Urinary bladder (tissue), 4 donors: ENCODE measurements around the gene ISG15. TPM values are rescaled to one million over a fixed set of nuclear protein-coding genes. Genes with fewer than 3 reads are reported as not detected.
A peak's percentile ranks its signal among the peaks of the same experiment; 100 is the strongest.
"Not testable (repeated sequence)": the region's sequence is repeated elsewhere in the genome, so short reads cannot be mapped to it uniquely, and the experiment has no call there.

ENCODE experiments used
- DNase-seq: peaks from one replicate; pipeline ENCODE4 v3.0.0-alpha.2; 2015; ENCODE audit errors: extremely low spot score
- H3K27ac ChIP-seq: one replicate; pipeline ENCODE4 v1.5.1; 2013; ENCODE audit warnings: low read depth, mild to moderate bottlenecking, moderate library complexity
- H3K36me3 ChIP-seq: one replicate; pipeline ENCODE4 v1.6.1; 2013; ENCODE audit warnings: mild to moderate bottlenecking, moderate library complexity; ENCODE audit not compliant: insufficient read depth
- H3K4me1 ChIP-seq: one replicate; pipeline ENCODE4 v1.6.1; 2013; ENCODE audit warnings: mild to moderate bottlenecking, moderate library complexity; ENCODE audit not compliant: insufficient read depth
- H3K4me3 ChIP-seq: one replicate; pipeline ENCODE4 v1.5.1; 2013; ENCODE audit warnings: low read depth, low read length
- WGBS: extraction: QIAGEN DNeasy Blood & Tissue Kit; methylation state at CpG from one replicate; pipeline ENCODE4 v1.1.7; 2013; 5-methylcytosine and 5-hydroxymethylcytosine counted together
- polyA plus RNA-seq: library from polyadenylated mRNA; stranded (reverse); fragments of 200-250 nt; gene quantifications from one replicate; pipeline ENCODE4 v1.2.3, GENCODE V29; 2013
- total RNA-seq: library from RNA; depleted of rRNA; stranded (reverse); fragments of >200 nt; gene quantifications from one replicate; pipeline ENCODE4 v1.2.3, GENCODE V29; 2014
- donor health status: healthy with polysubstance abuse.
- donor health status: healthy.

The ISG15 gene
- total and polyA plus RNA-seq, 2 donors = 41.8 to 75.7 TPM

- no peak for DNase-seq
- Histone ChIP-seq H3K4me1 (no peaks in the 10 kb centered on the region), H3K4me3 (no peak overlapping the region), H3K36me3 (peaks cover 13% of the 10 kb centered on the region), H3K27ac (no peak overlapping the region)
- 94% methylated on average over 57 of the region's 57 CpGs for WGBS
These were observed 36.2 kb downstream of the ISG15 start for GRCh38 chr1:1049318-1050165.

DNA sequence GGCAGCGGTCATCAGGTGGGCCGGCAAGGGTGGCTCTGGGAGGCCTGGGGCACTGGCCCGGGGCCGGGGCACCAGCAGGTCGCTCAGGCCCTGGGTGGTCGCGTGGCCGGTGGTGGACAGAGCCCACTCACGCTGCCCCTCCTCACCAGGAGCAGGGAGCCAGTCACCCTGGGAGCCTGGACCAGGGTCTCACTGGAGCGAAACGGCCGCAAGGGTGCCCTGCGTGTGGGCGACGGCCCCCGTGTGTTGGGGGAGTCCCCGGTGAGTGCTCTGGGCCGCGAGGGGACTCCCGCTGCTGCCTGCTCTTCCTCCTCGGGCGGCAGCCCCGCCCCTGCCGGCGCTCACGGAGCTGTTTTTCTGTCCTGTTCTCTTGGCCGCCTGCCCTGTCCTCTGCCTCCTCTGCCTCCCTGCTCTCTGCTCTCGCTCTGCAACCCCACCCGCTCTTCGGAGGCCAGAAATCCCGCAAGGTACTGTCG is 37.3 kb downstream of the ISG15 start:
- no peak for DNase-seq
- Histone ChIP-seq H3K4me1 (no peaks in the 10 kb centered on the region), H3K27ac (no peak overlapping the region), H3K4me3 (no peak overlapping the region), H3K36me3 (peaks cover 11% of the 10 kb centered on the region)
- 91% methylated on average over 32 of the region's 32 CpGs for WGBS

GRCh38 chr1:1051127-1051810 is 38.0 kb downstream of the ISG15 start:
- Histone ChIP-seq H3K4me1 (no peaks in the 10 kb centered on the region), H3K27ac (no peak overlapping the region), H3K36me3 (peaks cover 10% of the 10 kb centered on the region), H3K4me3 (no peak overlapping the region)
- WGBS = 89% methylated on average over 46 of the region's 46 CpGs
- DNase-seq = no peak

DNA sequence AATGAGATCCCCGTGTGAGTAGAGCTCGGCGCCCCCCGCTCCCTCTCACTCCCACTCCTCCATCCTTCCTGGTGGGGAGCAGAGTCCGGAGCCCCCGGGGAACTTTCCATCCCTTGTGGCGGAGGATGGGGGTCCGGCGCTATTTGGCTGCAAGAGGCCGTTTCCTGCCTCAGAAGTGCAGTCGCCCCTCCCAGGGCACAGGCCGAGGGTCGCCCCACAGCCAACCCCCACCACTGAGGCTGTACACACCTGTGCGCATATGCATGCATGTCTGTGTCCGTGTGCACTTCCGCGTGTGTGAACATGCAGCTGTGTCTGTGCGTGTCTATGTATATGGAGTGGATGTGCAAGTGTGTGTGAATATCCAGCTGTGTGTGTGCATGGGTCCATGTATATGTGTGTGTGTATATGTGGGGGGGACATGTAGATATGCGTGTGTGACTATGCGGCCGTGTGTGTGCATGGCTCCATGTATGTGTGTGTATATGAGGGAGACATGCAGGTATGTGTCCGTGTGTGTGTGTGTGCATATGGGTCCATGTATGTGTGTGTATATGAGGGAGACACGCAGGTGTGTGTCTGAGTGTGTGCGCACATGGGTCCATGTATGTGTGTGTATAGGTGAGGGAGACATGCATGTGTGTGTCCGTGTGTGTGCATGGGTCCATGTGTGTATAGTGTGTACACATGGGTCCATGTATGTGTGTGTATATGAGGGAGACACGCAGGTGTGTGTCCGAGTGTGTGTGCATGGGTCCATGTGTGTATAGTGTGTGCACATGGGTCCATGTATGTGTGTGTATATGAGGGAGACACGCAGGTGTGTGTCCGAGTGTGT is 38.9 kb downstream of the ISG15 start:
- no peak overlapping the region for H3K4me3 ChIP-seq
- WGBS = 94% methylated on average over 29 of the region's 29 CpGs
- no peak for DNase-seq
- peaks cover 8% of the 10 kb centered on the region for H3K36me3 ChIP-seq
- no peak overlapping the region for H3K27ac ChIP-seq
- H3K4me1 ChIP-seq = no peaks in the 10 kb centered on the region

- DNase-seq = no peak
- H3K36me3 ChIP-seq = peaks cover 8% of the 10 kb centered on the region
- WGBS = 94% methylated on average over 15 of the region's 15 CpGs
These were observed 39.7 kb downstream of the ISG15 start for GRCh38 chr1:1053022-1053421.

DNA sequence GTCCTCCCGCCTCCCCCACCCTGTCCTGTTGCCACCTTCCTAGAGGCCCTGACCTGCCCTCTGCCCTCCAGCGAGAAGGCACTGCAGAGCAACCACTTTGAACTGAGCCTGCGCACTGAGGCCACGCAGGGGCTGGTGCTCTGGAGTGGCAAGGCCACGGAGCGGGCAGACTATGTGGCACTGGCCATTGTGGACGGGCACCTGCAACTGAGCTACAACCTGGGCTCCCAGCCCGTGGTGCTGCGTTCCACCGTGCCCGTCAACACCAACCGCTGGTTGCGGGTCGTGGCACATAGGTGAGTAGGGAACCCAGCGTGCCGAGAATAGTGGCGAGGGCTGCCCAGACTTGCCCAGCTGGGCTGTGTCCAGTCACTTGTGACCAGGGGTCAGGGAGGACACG is 40.4 kb downstream of the ISG15 start:
- no peaks in the 10 kb centered on the region for H3K4me1 ChIP-seq
- no peak overlapping the region for H3K27ac ChIP-seq
- H3K36me3 ChIP-seq = peaks cover 8% of the 10 kb centered on the region
- no peak for DNase-seq
- H3K4me3 ChIP-seq = no peak overlapping the region
- WGBS = 95% methylated on average over 18 of the region's 18 CpGs

More at GRCh38 chr1:1053022-1053421, 39.7 kb downstream of the ISG15 start:
- no peaks in the 10 kb centered on the region for H3K4me1 ChIP-seq
- no peak overlapping the region for H3K27ac ChIP-seq
- H3K4me3 ChIP-seq = no peak overlapping the region

GRCh38 chr1:1054099-1054700 is 40.9 kb downstream of the ISG15 start:
- DNase-seq = no peak
- Histone ChIP-seq H3K4me1 (no peaks in the 10 kb centered on the region), H3K27ac (no peak overlapping the region), H3K36me3 (peaks cover 7% of the 10 kb centered on the region), H3K4me3 (no peak overlapping the region)
- 94% methylated on average over 18 of the region's 18 CpGs for WGBS

DNA sequence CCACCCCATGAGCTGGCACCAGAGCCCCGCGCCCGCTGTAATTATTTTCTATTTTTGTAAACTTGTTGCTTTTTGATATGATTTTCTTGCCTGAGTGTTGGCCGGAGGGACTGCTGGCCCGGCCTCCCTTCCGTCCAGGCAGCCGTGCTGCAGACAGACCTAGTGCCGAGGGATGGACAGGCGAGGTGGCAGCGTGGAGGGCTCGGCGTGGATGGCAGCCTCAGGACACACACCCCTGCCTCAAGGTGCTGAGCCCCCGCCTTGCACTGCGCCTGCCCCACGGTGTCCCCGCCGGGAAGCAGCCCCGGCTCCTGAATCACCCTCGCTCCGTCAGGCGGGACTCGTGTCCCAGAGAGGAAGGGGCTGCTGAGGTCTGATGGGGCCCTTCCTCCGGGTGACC is 41.7 kb downstream of the ISG15 start:
- no peak for DNase-seq
- Histone ChIP-seq H3K4me3 (no peak overlapping the region), H3K27ac (no peak overlapping the region), H3K36me3 (peaks cover 4% of the 10 kb centered on the region), H3K4me1 (no peaks in the 10 kb centered on the region)
- WGBS = 91% methylated on average over 23 of the region's 23 CpGs

DNA sequence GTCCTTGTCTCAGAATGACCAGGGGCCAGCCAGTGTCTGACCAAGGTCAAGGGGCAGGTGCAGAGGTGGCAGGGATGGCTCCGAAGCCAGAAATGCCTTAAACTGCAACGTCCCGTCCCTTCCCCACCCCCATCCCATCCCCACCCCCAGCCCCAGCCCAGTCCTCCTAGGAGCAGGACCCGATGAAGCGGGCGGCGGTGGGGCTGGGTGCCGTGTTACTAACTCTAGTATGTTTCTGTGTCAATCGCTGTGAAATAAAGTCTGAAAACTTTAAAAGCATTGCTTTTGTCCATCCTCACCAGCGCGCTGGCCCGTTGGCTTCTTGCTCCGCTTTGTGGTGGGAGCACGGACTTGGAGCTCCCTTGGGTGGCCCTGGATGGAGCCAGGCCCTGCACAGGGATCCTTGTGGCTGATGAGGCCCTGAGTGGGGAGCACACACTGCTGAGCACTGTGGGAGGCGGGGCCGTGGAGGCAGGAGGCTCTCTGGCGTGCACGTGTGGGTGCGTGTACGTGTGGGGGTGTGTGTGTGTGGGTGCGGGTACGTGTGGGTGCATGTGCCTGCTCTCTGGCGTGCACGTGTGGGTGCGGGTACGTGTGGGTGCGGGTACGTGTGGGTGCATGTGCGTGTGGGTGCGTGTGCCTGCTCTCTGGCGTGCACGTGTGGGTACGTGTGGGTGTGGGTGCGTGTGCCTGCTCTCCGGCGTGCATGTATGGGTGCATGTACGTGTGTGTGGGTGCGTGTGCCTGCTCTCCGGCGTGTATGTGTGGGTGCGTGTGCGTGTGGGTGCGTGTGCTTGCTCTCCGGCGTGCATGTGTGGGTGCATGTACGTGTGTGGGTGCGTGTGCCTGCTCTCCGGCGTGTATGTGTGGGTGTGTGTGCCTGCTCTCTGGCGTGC is 42.8 kb downstream of the ISG15 start:
- no peak overlapping the region for H3K27ac ChIP-seq
- no peaks in the 10 kb centered on the region for H3K4me1 ChIP-seq
- WGBS = 86% methylated on average over 50 of the region's 50 CpGs
- peaks cover 4% of the 10 kb centered on the region for H3K36me3 ChIP-seq
- DNase-seq = no peak
- no peak overlapping the region for H3K4me3 ChIP-seq

DNA sequence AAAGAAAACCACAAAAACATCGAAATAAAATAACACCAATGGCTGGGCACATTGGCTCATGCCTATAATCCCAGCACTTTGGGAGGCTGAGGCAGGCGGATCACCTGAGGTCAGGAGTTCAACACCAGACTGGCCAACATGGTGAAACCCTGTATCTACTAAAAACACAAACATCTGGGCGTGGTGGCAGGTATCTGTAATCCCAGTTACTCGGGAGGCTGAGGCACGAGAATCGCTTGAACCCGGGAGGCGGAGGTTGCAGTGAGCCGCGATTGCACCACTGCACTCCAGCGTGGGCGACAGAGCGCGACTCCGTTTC is 44.4 kb downstream of the ISG15 start:
- not testable (repeated sequence) for H3K4me3 ChIP-seq
- WGBS = 73% methylated on average over 15 of the region's 15 CpGs

GRCh38 chr1:1058088-1058905 is 45.0 kb downstream of the ISG15 start:
- Histone ChIP-seq H3K4me3 (no peak overlapping the region), H3K36me3 (no peaks in the 10 kb centered on the region), H3K27ac (no peak overlapping the region), H3K4me1 (no peaks in the 10 kb centered on the region)
- DNase-seq = no peak
- WGBS = 25% methylated on average over 24 of the region's 24 CpGs

More for the DNA sequence above, 44.4 kb downstream of the ISG15 start:
- not testable (repeated sequence) for DNase-seq, H3K27ac ChIP-seq, H3K36me3 ChIP-seq, H3K4me1 ChIP-seq

DNA sequence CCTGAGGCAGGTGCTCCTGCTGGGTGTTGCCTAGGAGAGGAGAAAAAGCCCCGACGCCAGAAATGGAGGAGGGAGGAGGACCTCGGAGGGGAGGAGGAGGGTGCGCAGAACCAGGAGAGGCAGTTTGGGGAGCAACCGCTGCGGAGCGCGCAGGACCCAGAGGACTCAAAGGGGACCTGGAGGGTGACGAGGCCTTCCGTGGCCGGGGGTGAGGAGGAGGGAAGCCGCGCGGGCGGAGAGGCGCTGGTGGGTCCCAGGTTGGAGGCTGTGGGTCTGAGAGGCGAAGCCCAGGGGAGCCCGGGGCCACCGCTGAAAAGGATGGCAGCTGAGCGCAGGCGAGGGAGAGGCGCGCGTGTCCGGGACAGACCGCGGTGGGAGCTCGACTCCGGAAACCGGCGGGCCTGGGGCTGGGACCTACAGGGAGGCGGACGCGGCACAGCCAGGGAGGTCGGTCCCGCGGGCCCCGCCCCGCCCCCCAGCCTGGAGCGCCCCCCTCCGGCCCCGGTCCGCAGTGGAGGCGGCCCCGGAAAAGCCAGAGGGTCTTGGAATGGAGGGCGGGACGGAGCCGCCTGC is 45.7 kb downstream of the ISG15 start:
- no peak overlapping the region for H3K27ac ChIP-seq
- H3K4me1 ChIP-seq = no peaks in the 10 kb centered on the region
- WGBS = 1% methylated on average over 48 of the region's 48 CpGs
- no peaks in the 10 kb centered on the region for H3K36me3 ChIP-seq
- DNase-seq = no peak
- peak overlapping the region; percentile 54 for H3K4me3 ChIP-seq
